C1 segment of cervical spinal cord (tissue), 14 donors: ENCODE results near the gene TMEM229A.
"Not testable (repeated sequence)": the region's sequence is repeated elsewhere in the genome, so short reads cannot be mapped to it uniquely, and the experiment has no call there.

Source experiments
- DNase-seq, 14 donors: peaks; one replicate each; lab custom pipeline; 2025; lab: John Stamatoyannopoulos, UW

The TMEM229A gene

DNA sequence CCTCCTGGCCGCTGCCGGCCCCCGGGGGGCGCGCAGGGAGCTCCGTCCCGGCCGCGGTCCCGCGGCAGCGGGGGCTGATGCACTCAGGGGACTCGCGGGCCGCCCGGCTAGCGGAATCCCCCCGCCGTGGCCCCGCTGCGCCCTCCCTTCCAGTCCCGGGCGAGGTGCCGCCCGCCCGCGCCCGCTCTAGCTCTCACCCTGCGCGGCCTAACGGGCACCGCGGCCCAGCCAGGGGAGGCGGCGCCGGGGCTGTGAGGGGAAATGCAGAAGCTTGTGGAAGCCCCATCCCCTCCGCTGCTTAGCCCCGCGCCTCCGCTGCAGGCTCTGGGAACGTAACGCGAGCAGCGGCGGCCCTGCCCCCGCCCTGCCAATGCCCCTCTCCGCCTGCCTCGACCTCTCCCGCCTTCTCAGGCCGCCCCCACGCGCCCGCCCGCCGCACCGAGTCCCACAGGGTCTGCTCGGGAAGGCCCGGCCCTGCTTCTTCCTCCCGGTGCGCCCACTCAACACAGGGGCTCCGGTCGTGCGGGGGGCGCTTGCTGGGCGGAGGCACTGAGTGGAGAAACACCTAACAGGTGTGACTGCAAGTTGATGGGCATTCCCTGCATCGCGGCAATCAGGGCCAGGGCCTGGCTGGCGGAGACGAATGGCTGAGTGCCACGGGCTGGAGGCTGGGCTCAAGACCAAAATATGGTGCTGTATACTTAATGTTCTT is 384 bp upstream of the TMEM229A start:
- peak in 13 of 14 donors; percentile 26 to 90 (median 82) for DNase-seq

DNA sequence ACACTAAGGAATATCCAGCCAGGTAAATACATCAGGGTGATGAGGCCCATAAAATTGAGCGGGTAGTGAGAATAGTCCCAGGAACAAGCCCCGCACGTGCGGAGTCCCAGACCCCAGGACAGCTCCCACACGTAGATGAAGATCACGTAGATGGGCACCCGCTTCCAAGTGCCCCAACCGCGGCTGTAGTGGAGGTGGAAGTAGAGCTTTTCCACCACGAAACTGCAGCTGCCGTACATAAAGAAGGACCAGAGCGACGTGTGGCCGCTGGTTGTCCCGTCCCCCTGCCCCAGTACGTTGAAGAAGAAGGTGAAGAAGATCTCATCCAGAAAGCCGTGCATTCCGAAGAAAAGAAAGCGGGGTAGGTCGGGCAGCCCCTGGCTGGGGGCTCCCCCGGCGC is 948 bp downstream of the TMEM229A start:
- peak in 7 of 14 donors; percentile 27 to 65 (median 53) for DNase-seq

DNA sequence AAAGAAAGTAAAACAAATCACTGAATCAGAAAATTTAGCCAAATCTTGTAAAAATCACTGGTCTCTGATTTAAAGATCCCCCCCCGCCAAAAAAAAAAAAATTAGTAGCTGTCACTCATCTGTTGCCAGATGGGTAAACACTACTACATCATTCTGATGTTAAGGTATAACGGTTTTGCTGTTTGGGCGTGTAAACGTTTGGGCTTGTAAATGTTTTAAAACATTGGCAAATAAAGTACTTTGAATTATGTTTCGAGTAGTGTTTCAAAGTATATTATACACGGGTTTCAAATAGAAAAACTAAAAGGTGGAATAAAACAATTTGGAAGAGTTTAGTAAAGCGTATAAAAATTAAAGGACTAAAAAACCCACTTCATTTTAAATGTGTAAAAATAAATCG is 1.5 kb downstream of the TMEM229A start:
- DNase-seq, result peak in 1 of 14 donors; percentile 17

DNA sequence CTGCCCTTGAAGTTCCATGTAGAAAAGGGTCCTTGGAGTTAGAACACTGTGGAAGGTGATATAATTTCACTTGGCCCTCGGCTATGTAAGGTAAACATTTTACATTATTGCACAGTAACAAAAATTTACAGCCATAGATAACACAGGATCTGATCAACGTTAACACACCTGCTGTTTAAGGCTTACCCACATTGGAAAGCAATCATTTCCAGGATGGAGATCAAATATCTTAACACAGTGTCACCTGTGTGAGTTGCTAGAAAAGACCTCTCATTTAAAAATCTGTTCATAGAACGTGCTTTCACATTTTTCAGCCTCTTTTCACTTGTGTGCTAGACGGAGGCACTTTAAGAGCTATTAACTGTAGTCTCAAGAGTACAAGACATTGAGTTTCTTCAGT is 1.9 kb downstream of the TMEM229A start:
- DNase-seq, result no peak

DNA sequence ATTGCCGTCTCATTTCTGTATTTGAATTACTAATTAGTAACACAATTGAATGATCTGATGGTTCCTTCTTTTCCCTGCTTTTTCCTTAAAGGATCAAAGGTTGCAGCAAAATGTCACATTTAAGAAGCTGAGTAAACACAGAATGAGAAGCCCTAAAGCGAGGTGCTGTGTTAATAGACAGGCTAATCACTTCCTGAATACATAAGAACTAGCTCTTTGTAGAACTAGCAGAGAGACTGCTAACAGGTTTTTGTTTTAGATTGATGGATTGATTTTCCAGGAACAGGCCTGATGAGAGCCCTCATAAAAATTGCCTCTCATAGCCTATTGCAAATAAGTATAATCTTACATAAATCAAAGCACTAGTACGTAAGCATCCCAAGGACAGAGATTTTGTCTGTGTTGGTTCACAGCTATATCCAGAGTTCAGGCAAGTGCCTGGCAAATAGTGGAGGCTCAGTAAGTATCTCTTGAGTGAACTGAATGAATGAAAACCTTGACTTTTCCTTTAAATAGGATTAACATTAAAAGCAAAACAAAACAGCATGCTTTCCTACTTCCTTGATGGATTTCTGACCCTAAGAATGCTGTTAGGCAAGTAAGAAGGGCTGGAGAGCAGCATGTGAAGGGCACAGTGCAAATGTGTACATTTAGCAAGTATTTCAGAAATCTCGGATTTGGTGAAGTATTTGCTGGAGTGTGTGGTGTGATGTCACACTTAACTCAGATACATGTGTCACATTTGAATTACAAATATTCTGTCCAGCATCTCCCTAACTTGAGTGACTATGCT is 3.3 kb downstream of the TMEM229A start:
- no peak for DNase-seq

DNA sequence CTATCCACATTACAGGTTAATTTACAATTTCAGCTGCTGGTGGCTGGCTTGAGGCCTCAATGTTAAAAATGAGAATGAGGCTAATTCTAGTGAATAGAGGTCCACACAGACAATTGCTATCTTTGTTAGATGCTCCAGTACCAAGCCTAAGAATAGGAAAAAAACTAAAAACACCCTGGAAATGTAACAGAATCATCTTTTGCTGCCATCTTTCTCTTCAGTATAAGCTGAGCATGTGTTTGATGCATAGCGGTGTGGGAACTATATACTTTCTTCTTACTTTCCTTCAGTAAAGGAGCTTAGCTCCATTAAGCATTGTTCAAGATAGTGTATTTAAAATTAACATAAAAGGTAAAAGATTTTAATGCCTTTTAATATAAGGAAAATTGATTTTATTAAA is 5.6 kb downstream of the TMEM229A start:
- DNase-seq, result no peak

DNA sequence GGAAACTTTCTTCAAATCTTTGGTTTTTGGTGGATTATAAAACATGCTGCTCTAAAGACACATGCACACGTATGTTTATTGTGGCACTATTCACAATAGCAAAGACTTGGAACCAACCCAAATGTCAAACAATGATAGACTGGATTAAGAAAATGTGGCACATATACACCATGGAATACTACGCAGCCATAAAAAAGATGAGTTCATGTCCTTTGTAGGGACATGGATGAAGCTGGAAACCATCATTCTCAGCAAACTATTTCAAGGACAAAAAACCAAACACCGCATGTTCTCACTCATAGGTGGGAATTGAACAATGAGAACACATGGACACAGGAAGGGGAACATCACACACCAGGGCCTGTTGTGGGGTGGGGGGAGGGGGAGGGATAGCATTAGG is 8.5 kb downstream of the TMEM229A start:
- not testable (repeated sequence) for DNase-seq

DNA sequence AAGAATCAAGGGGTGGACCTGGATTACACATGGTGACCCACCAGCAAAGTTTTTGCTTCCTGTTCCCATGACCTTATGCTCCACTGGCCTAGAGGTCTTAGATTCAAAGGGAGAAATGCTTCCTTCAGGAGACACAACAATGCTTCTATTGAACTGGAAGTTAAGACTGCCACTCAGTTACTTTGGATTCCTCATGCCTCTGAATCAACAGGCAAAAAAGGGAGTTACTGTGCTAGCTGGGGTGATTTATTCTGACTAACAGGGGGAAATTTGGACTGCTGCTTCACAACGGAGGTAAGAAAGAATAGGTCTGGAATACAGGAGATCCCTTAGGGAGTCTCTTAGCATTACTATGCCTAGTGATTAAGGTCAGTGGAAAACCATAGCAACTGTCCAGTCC is 10.3 kb downstream of the TMEM229A start:
- no peak for DNase-seq

DNA sequence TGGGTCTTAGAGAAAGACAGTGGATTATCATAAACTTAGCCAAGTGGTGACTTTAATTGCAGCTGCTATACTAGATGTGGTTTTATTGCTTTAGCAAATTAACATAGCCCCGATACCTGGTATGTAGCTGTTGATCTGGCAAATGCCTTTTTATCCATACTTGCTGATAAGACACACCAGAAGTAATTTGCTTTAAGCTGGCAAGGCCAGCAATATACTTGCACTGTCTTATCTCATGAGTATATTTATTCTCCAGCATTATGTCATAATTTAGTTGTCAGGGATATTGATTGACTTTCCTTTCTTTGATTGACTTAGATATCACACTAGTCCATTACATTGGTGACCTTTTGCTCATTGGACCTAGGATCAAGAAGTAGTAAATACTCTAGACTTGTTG is 12.8 kb downstream of the TMEM229A start:
- DNase-seq, result no peak

DNA sequence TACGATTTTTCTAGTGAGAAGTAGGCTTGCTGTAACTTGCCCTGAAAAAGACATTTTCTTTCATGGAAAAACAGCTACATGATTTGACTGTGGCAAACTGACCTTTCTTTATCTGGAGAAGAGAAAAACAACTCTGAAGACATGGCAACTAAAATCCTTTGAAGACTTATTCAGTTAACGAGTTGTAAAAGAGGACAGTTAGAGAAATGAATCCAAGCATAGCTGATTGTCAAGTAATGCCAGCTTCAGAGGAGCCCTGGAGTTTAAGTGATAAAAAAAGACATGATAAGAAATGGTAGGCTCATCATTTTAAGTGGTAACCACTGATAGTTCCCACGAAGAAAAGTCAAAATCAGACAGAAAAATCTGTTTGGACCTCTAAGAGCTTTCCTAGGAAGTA is 19.6 kb downstream of the TMEM229A start:
- no peak for DNase-seq

DNA sequence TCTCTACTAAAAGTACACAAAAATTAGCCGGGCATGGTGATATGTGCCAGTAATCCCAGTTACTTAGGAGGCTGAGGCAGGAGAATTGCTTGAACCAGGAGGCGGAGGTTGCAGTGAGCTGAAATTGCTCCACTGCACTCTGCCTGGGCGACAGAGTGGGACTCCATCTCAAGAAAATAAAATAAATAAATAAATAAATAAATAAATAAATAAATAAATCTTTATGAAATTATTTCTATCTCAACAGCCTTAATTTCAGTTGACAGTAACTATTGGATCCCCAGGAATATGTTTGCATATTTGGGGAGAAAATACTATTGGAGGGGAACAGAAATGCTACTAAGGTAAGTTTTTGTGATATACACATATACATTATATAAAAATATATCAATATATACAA is 20.0 kb downstream of the TMEM229A start:
- no peak for DNase-seq

DNA sequence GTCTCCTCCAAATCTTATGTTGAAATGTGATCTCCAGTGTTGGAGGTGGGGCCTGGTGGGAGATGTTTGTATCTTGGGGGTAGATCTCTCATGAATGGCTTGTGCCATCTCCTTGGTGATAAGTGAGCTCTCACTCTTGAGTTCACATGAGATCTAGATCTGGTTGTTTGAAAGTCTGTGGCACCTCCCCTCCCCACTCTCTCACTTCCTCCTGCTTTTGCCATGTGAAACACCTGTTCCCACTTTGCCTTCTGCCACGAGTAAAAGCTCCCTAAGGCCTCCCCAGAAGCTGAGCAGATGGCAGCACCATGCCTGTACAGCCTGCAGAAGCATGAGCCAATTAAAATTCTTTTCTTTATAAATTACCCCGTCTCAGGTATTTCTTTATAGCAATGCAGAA is 23.5 kb downstream of the TMEM229A start:
- no peak for DNase-seq

DNA sequence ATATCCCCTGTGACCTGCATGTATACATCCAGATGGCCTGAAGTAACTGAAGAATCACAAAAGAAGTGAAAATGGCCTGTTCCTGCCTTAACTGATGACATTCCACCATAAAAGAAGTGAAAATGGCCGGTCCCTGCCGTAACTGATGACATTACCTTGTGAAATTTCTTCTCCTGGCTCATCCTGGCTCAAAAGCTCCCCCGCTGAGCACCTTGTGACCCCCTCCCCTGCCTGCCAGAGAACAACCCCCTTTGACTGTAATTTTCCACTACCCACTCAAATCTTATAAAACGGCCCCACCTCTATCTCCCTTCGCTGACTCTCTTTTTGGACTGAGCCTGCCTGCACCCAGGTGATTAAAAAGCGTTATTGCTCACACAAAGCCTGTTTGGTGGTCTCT is 24.6 kb downstream of the TMEM229A start:
- DNase-seq, result not testable (repeated sequence)

DNA sequence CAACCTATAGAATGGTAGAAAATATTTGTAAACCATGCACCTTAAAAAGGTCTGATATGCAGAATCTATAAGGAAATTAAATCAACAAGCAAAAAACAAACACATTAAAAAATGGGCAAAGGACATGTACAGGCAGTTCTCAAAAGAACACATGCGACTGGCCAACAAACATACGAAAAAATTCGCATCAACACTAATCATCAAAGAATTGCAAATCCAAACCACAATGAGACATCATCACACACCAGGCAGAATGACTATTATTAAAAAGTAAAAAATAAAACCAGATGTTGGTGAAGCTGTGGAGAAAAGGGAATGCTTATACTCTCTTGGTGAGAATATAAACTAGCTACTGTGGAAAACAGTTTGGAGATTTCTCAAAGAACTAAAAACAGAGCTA is 33.2 kb downstream of the TMEM229A start:
- DNase-seq, result no peak

DNA sequence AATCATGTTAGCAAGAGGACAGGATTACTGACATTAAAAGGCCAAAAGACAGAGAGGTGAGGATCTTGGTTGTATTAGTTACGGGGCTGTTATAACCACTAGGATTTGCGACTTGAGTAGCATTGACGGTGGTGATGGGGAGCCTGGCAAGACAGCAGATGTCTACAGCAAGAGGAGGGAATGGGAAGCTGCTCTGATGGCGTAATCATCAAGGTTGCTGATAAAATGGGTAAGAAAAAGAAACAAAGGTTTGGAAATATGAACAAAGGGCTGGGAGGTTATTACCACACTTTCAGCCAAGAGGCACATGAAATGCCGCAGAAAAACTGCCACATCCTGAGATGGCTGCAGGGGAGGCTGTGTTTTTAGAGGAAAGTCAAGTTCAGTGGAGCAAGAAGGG is 33.9 kb downstream of the TMEM229A start:
- no peak for DNase-seq

DNA sequence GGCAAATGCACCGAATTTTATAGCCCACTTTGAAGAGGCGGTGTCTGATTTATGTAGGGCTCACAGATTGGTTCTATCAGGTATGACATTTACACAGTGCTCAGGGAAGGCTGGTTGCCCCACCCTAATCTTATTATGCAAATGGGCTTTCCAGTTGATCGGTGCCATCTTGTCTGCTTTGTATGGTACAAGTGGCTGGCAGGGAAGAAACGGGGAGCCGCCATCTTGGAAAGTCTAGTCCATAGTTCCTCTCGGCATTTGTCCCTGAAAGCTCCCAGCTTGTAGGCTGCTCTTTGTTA is 36.6 kb downstream of the TMEM229A start:
- DNase-seq, result no peak

DNA sequence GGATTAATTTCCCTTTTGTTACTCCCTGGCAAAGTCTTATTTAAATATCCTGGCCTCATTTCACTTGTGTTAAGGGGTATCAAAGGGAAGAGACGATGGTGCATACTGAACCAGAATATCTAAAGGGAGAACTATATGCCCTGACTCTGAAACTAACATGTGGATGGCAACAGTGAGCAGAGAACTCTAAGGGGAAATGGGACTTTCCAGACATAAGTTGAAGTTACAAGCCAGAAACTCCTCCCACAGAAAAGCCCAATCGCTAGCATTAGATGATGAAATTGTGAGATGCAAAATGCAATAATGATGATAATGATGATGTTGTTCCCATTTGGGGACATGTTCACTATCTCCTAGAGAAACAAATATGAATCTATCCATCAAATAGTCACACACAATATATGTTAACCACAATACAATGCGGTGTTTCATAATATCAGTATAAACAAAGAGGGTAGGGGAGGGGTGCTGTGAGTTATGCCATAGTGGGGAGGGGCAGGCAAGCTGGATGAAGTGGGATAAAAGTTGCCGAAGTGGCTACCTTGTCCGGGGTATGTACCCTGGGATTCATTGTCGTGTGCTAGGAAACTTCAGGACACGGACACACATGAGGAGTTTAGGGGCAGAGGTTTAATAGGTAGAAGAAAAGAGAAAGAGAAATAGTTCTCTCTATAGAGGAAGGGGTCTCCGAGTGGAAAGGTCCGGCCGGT is 37.1 kb downstream of the TMEM229A start:
- DNase-seq, result peak in 1 of 14 donors; percentile 32

DNA sequence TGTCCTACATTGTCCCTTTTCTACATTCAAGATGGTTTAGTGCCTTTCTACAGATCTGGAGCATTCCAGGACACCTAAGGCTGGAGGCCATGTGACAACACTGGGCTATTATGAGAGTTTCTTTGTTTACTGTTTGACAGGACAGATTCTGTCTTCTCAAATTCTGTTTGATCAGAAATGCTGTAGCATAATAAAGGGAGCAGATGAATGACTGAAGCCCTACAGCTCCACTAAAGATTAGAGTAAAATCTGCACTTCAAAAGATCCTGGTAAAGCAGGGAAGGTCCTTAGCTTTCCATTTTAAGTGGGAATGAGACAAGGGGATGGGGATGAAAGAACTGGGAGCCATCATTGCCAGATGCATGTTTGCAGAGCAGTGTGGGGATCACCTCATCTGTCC is 38.4 kb downstream of the TMEM229A start:
- DNase-seq, result peak in 2 of 14 donors; percentile 12 to 47

DNA sequence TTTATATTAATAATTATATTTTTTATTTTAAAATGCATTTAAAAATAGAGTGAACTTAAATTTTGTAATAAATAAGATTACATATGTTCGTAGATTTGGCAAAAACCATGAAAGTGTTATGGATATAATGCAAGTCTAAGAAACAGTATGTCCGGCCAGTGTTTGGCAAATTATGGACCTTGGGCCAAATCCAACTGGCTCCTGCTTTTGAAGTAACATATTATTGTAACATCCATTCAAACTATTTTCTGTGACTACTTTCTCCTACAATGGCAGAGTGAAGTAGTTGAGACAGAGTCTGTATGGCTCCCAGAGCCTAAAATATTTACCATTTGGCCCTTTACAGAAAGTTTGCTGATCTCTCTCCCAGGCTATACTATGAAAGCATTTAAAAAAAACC is 38.9 kb downstream of the TMEM229A start:
- no peak for DNase-seq

DNA sequence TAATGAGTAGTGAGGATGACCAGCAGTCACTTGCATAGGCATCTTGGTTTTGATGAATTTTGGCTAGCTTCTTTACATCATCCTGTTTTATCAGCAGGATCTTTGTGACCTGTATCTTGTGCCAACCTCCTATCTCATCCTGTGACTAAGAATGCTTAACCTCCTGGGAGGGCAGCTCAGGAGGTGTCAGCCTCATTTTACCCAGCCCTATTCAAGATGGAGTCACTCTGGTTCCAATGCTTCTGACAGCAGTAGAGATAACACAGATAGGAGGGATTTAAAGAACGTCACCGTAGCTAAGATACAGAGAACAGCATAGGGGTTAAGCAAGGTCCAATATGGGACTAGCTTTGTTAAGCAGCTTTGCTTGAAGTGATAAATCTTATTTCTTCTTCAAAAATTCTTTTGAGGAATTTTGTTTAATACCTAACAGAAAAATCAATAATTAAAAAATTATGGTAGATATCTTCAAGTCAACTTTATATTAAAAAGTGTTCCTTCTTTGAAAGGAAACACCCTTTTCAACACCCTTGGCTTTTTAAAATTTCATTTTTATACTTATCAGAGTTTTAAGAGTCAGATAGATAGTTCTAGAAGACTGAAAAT is 39.9 kb downstream of the TMEM229A start:
- no peak for DNase-seq

DNA sequence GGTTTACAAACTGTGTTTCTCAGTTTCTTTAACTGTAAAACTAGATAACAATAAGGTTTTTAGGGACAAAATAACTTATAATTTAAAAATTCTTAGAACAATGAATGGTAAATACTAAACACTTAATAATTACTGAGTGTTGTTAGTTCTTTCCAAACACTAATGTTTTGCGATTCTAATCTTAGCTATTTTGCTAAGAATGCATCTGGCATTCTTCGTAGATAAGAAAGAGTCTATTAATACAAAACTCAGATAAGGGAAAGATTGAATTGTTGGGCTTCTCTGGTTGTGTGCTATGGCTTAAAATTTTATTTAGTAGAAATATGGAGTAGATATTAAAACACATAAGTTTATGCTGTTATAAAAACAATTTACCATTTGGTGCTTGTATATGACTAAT is 45.4 kb downstream of the TMEM229A start:
- no peak for DNase-seq
